GM10266 (cell line): Measurements from ENCODE around the gene LIMCH1.

Experiments
- DNase-seq: peaks from one replicate; pipeline ENCODE4 v3.0.0; 2012; ENCODE audit errors: extremely low spot score
- TF ChIP-seq, protein P1 (sequence below): IDR thresholded peaks from 2 replicates; pipeline ENCODE4 v1.5.1; 2012; ENCODE audit warnings: mild to moderate bottlenecking, low read depth; ENCODE audit not compliant: control insufficient read depth, insufficient read depth; ENCODE audit errors: missing control alignments

The LIMCH1 gene

DNA sequence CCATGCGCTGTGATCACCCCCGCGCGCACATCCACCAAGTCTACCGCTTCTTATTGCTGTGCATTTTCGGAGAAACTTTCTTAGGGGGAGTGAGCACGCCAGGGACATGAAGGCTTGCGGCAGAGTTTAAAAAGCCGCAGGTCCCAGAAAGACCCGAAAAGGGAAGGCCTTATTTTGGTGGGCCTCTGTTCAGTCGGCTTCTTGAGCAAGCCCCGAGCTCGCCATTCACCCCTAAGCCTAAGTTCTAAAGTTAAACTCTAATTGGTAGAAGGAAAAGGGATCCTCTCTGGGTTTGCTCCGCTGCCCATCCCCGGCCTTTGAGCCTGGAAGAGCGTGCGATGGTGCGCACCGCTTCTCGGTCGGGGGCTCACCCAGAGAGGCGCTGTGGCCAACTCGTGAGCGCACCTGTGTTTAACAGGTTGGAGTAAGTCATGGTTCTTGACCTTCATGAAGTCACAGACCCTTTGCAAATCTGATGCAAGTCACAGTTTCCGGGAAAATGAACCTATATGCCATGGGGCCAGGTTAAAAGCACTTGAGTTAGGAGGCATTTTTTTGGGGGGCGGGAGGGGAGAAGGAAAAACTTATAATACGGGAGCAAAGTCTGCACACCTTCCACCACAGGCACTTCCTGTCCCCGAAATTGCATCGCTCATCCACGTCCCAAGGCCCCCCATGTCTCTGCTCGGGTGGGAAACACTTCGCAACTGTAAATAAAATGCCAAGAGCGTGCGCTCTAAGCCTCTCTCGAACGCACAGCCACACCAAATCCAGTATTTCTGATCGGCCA is 208.7 kb downstream of the LIMCH1 start:
- TF ChIP-seq, protein P1, sequence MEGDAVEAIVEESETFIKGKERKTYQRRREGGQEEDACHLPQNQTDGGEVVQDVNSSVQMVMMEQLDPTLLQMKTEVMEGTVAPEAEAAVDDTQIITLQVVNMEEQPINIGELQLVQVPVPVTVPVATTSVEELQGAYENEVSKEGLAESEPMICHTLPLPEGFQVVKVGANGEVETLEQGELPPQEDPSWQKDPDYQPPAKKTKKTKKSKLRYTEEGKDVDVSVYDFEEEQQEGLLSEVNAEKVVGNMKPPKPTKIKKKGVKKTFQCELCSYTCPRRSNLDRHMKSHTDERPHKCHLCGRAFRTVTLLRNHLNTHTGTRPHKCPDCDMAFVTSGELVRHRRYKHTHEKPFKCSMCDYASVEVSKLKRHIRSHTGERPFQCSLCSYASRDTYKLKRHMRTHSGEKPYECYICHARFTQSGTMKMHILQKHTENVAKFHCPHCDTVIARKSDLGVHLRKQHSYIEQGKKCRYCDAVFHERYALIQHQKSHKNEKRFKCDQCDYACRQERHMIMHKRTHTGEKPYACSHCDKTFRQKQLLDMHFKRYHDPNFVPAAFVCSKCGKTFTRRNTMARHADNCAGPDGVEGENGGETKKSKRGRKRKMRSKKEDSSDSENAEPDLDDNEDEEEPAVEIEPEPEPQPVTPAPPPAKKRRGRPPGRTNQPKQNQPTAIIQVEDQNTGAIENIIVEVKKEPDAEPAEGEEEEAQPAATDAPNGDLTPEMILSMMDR: no peak
- no peak for DNase-seq

DNA sequence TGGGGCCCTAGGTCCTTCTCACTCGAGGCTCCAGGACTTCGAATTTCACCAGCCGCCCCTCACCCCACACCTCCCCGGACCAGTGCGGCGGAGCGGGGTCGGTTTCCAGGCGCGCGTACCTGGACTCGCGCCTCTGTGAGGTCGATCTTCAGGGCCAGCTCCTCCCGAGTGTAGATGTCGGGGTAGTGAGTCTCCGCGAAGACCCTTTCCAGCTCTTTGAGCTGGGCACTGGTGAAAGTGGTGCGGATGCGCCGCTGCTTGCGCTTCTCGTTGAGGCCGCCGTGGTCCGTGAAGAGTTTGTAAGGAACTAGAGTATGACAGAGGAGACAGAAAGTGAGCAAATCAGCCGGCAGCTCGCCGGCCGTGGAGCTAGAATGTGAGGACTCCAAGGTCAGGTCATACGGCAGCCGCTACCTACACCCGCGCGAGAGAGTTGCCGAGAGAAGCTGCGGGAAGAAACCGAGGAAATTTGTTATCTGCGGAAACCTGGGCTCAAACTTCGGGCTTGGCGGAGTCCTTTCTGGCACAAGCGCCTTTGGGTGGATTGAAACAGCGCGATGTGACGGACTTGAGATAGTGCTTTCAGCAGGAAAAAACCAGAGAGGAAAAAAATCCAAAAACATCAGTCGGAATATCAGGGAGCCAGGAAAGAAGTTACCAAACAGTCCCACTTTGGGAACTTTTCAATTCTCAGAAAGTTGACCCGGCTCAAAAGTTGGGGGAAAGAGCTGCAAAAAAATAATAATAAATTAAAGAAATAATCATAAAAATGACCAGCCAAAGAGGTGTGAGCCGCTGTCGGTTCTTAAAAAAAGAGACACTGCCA is 209.5 kb downstream of the LIMCH1 start:
- TF ChIP-seq, protein P1: no peak
- DNase-seq: no peak

DNA sequence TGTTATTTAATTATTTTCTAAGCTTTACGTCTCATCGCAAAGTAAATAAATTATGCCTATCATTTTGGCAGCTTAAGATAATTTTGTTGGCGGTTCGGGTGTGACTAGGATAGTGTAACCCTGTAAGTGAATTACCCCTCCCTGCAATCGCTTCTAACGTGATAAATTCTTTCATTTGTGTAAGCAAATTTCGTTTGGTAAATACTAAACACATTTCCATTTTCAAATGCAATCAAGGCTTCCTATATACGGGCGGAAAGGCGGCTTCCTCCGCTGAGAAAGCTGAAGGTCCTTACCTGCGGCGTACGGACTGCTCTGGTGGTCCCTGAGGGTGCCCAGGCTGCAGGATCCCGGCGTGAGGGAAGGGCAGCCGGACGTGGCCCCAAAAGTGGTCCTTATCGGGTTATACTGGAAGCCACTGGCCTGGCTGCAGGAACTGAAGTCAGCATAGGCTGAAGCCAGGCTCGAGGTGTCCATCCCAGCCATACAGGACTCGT is 210.2 kb downstream of the LIMCH1 start:
- DNase-seq: no peak
- TF ChIP-seq, protein P1: no peak

DNA sequence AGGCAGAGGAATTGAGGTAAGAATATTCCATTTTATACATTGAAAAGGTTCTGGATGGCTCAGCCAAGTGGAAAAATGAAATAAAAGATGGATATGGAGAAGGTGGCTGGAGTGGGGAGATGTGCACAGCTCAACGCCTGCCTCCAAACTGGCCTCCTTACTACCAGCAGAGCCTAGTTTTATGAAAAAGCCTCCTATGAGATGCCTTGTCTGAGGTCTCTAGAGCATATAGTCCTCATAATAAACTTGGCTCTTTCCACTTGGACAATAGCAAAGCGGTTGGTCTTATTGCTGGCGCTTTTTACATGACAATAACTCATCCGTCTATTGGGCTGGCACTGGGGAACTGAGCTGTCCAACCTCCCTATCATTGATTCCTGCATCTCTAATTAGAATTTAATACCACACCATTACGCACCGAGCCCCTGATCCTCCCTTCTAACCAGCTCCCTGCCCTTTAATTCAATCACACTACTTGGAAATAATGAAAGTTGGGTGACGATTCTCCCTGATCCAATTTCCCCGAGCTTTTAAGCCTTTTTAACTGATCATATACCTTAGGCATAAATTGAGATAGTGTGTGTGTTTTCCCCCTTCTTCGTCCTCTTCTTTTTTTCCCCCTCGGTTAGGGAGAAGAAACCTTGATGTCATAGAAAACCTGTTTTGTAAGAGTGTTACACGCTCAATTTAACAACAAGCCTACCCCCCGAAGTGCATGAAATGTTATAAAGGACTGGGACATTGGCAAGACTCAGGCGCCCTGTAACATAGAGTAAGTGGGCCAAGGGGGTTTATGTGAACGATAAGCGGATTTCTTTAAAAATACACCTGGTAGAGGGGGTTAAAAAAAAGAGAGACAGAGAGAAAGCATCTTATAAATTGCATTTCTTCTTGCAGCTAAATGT is 210.9 kb downstream of the LIMCH1 start, which contains the start of gene PHOX2B:
TSS of gene PHOX2B (minus strand) at position 155 of the 905 bp plus-strand sequence. CDS start at position 40, 115 bp downstream.
- TF ChIP-seq, protein P1: no peak
- no peak for DNase-seq

DNA sequence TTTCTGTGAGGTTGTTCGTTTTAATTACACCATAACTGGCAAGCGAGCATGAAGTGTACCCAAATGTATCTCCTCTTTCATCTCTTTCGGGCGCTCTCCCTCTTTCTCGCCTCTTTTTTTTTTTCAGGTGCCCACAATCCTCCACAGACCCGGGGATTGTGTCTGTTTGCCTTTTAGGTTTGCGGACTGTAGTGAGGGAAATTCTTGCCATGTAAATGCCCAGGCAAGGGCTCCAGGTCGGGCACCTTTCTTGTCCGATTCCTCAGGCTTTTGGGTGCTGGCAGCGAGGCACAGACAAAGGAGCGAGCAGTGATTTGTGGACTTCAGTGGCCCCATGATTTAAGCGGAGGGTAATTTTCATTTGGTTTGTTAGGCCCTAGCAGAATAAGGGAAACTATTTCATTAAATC is 211.7 kb downstream of the LIMCH1 start:
- DNase-seq: no peak
- TF ChIP-seq, protein P1: no peak
